Stomach (tissue), 9 donors: ENCODE data around the gene NUAK1. TPM values are rescaled to one million over a fixed set of nuclear protein-coding genes. Genes with fewer than 3 reads are reported as not detected.
A peak's percentile ranks its signal among the peaks of the same experiment; 100 is the strongest.

Source experiments
- DNase-seq, 2 donors: peaks; one replicate each; pipeline versions ENCODE4 v3.0.0 to v3.0.0-alpha.2; 2013 to 2019
- H3K27ac ChIP-seq, 5 donors: fragments of 200-600 bp in 4 of 5; sonication (generic) in 4 of 5; one replicate each; pipeline ENCODE4 v1.5.1; 2013 to 2019; ENCODE audit warnings: mild to moderate bottlenecking in 1 of 5, moderate library complexity in 1 of 5
- H3K27me3 ChIP-seq, 3 donors: fragments of 200-600 bp; sonication (generic); one replicate each; pipeline ENCODE4 v1.5.1; 2017 to 2019; ENCODE audit warnings: mixed run types in 1 of 3
- H3K36me3 ChIP-seq, 4 donors: fragments of 200-600 bp; sonication (generic); 1 replicate in 3 of 4; 2 replicates in 1 of 4; pipeline ENCODE4 v1.5.1; 2016 to 2019
- H3K4me1 ChIP-seq, 4 donors: fragments of 200-600 bp; sonication (generic); one replicate each; pipeline ENCODE4 v1.5.1; 2016 to 2019
- H3K4me3 ChIP-seq, 4 donors: fragments of 200-600 bp; sonication (generic) in 3 of 4; one replicate each; pipeline ENCODE4 v1.5.1; 2016 to 2019; ENCODE audit warnings: mild to moderate bottlenecking in 1 of 4
- H3K9me3 ChIP-seq, 4 donors: fragments of 200-600 bp; sonication (generic); one replicate each; pipeline ENCODE4 v1.5.1; 2016 to 2019
- CTCF ChIP-seq, 7 experiments: fragments of 450-650 bp in 4 of 7; fragments of 200-600 bp in 3 of 7; sonication (generic) in 3 of 7; IDR thresholded peaks; one replicate each; pipeline ENCODE4 v1.5.1; 2016 to 2019; ENCODE audit warnings: antibody characterized with exemption in 7 of 7, control low read depth in 2 of 7, mild to moderate bottlenecking in 1 of 7
- EP300 ChIP-seq: sonication (generic); formaldehyde crosslinking; IDR thresholded peaks from one replicate; pipeline ENCODE4 v1.6.1; 2017; ENCODE audit warnings: antibody characterized with exemption
- POLR2A ChIP-seq, 4 donors: fragments of 450-650 bp; IDR thresholded peaks; one replicate each; pipeline ENCODE4 v1.6.1; 2016; ENCODE audit warnings: antibody characterized with exemption in 4 of 4, control low read depth in 2 of 4, mild to moderate bottlenecking in 1 of 4, moderate library complexity in 1 of 4
- POLR2AphosphoS5 ChIP-seq, 3 donors: sonication (generic); formaldehyde crosslinking; IDR thresholded peaks; one replicate each; pipeline ENCODE4 v1.6.1; 2016; ENCODE audit warnings: antibody characterized with exemption in 3 of 3
- WGBS, 5 donors: extraction: QIAGEN DNeasy Blood & Tissue Kit in 3 of 5; methylation state at CpG; one replicate each; pipeline versions ENCODE4 v1.1.5 to v1.1.7; 2013 to 2018; 5-methylcytosine and 5-hydroxymethylcytosine counted together
- intact Hi-C: fragments of 100-400 bp; cut with DNase I; formaldehyde crosslinking; loops from one replicate; pipeline ENCODE4 v1.15.1; 2023; ENCODE audit warnings: low total_unique reads
- polyA plus RNA-seq, 3 donors: library from polyadenylated mRNA; stranded (reverse); fragments of 200-250 nt; gene quantifications; one replicate each; pipeline ENCODE4 v1.2.3, GENCODE V29; 2013
- total RNA-seq, 5 donors: library from RNA; depleted of rRNA; stranded (reverse); fragments of >200 nt; gene quantifications; one replicate each; pipeline versions ENCODE4 v1.1.0 to v1.2.3, GENCODE V29; 2014 to 2016
- donor health status: healthy with polysubstance abuse.
- donor health status: Bipolar disorder and iron deficiency.
- donor health status: healthy.

Gene NUAK1
- total and polyA plus RNA-seq, 8 donors, result 0.58 to 79.0 (median 4.3) TPM

- Histone ChIP-seq H3K27me3 (no peaks in the 10 kb centered on the region), H3K36me3 (peaks cover 10 to 39% (median 37%) of the 10 kb centered on the region in 4 donors), H3K9me3 (no peaks in the 10 kb centered on the region), H3K4me3 (no peak overlapping the region), H3K27ac (peak overlapping the region in 1 of 5 donors; percentile 2), H3K4me1 (peaks cover 0 to 3% (median 0%) of the 10 kb centered on the region in 4 donors)
- WGBS, 5 donors, result 47 to 67% (median 64%) methylated on average over 5 to 6 of the region's 6 CpGs
- intact Hi-C loops, result no loop called here
- no peak for DNase-seq
- TF ChIP-seq POLR2AphosphoS5 (IDR thresholded peaks at IDR 0.05) (no peak), CTCF (IDR thresholded peaks at IDR 0.05) (no peak), POLR2A (IDR thresholded peaks at IDR 0.05) (no peak), EP300 (no peak)
These were observed 72.6 kb downstream of the NUAK1 start for GRCh38 chr12:106066051-106066705.

- intact Hi-C loops, result no loop called here
- H3K27ac ChIP-seq, result peak overlapping the region in 1 of 5 donors; percentile 2
- DNase-seq, result no peak
- no peaks in the 10 kb centered on the region for H3K4me1 ChIP-seq
- H3K9me3 ChIP-seq, result no peaks in the 10 kb centered on the region
- H3K27me3 ChIP-seq, result no peaks in the 10 kb centered on the region
- TF ChIP-seq POLR2AphosphoS5 (IDR thresholded peaks at IDR 0.05), result no peak
- TF ChIP-seq CTCF (IDR thresholded peaks at IDR 0.05), result no peak
- TF ChIP-seq EP300, result no peak
- TF ChIP-seq POLR2A (IDR thresholded peaks at IDR 0.05), result no peak
- WGBS, 5 donors, result 0 to 95% (median 84%) methylated on average over 1 of the region's 1 CpG
- no peak overlapping the region for H3K4me3 ChIP-seq
- H3K36me3 ChIP-seq, result peaks cover 10 to 39% (median 34%) of the 10 kb centered on the region in 4 donors
These were observed 73.2 kb downstream of the NUAK1 start for GRCh38 chr12:106065506-106065905.

- DNase-seq, result no peak
- H3K36me3 ChIP-seq, result peaks cover 10 to 31% (median 26%) of the 10 kb centered on the region in 4 donors
- intact Hi-C loops, result no loop called here
- WGBS, 5 donors, result 85 to 95% (median 88%) methylated on average over 2 of the region's 2 CpGs
- no peaks in the 10 kb centered on the region for H3K27me3 ChIP-seq
- no peak overlapping the region for H3K4me3 ChIP-seq
- no peaks in the 10 kb centered on the region for H3K9me3 ChIP-seq
- H3K4me1 ChIP-seq, result no peaks in the 10 kb centered on the region
- H3K27ac ChIP-seq, result no peak overlapping the region
- no peak for TF ChIP-seq EP300
- TF ChIP-seq POLR2A (IDR thresholded peaks at IDR 0.05), result no peak
- TF ChIP-seq POLR2AphosphoS5 (IDR thresholded peaks at IDR 0.05), result no peak
- TF ChIP-seq CTCF (IDR thresholded peaks at IDR 0.05), result no peak
These were observed 74.1 kb downstream of the NUAK1 start for GRCh38 chr12:106064721-106065021.

GRCh38 chr12:106063826-106064720 is 74.7 kb downstream of the NUAK1 start:
- no peak overlapping the region for H3K4me3 ChIP-seq
- no peak overlapping the region for H3K27ac ChIP-seq
- H3K9me3 ChIP-seq, result no peaks in the 10 kb centered on the region
- DNase-seq, result no peak
- H3K27me3 ChIP-seq, result no peaks in the 10 kb centered on the region
- WGBS, 5 donors, result 78 to 88% (median 83%) methylated on average over 7 of the region's 7 CpGs
- TF ChIP-seq POLR2AphosphoS5 (IDR thresholded peaks at IDR 0.05) (no peak), CTCF (IDR thresholded peaks at IDR 0.05) (no peak), POLR2A (IDR thresholded peaks at IDR 0.05) (no peak), EP300 (no peak)
- peaks cover 10 to 30% (median 25%) of the 10 kb centered on the region in 4 donors for H3K36me3 ChIP-seq
- intact Hi-C loops, result no loop called here
- H3K4me1 ChIP-seq, result no peaks in the 10 kb centered on the region
